Measurements from ENCODE around the gene NDUFAB1.
"Not testable (repeated sequence)": the region's sequence is repeated elsewhere in the genome, so short reads cannot be mapped to it uniquely, and the experiment has no call there.

Gene NDUFAB1

GRCh38 chr16:23571895-23572294 is 24.2 kb downstream of the NDUFAB1 start:
- H3K27me3 Mint-ChIP-seq, result no peaks in the 10 kb centered on the region
- H3K9me3 Mint-ChIP-seq, result no peaks in the 10 kb centered on the region
- no peaks in the 10 kb centered on the region for H3K4me1 Mint-ChIP-seq
- peaks cover 7% of the 10 kb centered on the region for H3K36me3 Mint-ChIP-seq
- no peak overlapping the region for H3K27ac Mint-ChIP-seq
- H3K4me3 Mint-ChIP-seq, result no peak overlapping the region

DNA sequence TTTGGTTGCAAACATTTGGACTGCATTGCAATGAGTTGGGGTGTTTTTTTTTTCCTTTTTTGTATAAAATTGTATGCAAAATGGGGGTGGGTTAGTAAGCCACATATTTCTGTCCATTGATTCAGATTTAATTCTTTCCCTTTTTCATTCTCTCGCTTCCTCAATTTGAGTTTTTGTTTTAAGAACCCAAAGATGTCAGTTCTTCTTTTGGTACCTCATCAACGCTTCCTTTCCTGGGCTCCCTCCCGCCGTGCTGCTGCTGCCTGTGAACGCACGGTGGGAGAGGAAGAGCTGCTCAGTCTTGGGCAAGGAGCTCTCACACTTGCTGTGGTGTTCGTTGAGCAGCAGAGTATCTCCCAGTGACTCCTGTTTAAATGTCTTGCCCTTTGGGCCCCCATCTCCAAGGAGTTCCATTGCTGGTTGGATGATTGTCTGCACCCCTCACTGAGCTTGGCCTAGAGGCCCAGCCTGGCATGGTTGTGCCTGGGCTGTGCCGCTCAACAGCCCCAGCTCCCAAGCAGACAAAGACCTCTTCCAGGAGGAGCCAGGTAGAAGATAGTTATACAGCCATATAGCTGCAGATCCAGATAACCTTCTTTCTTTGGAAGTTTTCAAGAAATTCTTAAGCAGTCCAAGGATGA is 25.0 kb downstream of the NDUFAB1 start:
- no peak overlapping the region for H3K4me3 Mint-ChIP-seq
- H3K4me1 Mint-ChIP-seq, result no peaks in the 10 kb centered on the region
- H3K27ac Mint-ChIP-seq, result no peak overlapping the region
- H3K9me3 Mint-ChIP-seq, result no peaks in the 10 kb centered on the region
- no peaks in the 10 kb centered on the region for H3K27me3 Mint-ChIP-seq
- H3K36me3 Mint-ChIP-seq, result peaks cover 7% of the 10 kb centered on the region

GRCh38 chr16:23567602-23568001 is 28.5 kb downstream of the NDUFAB1 start:
- Mint-ChIP-seq H3K36me3 (peaks cover 13% of the 10 kb centered on the region), H3K27ac (no peak overlapping the region), H3K9me3 (no peaks in the 10 kb centered on the region), H3K27me3 (no peaks in the 10 kb centered on the region), H3K4me1 (no peaks in the 10 kb centered on the region), H3K4me3 (no peak overlapping the region)

DNA sequence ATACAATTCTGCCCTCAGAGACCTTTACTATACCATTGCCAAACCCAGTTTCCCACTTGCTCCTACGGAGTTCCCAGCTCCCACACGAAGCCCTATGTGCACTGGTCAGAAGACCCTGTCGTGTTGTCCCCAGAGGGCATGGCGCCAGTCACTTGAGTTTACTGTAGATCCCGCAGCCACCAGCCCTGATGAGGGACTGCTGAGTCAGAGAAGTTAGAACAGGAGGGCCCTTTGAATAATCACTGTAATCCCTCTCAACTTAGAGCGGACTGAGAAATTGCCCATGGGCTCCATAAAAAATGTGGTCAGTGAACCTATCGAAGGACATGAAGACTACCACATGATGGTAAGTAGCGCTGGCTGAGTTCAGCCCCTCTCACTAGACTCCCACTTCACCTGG is 29.4 kb downstream of the NDUFAB1 start:
- H3K36me3 Mint-ChIP-seq, result peaks cover 15% of the 10 kb centered on the region

GRCh38 chr16:23564575-23565363 is 31.3 kb downstream of the NDUFAB1 start:
- Mint-ChIP-seq H3K36me3 (peaks cover 13% of the 10 kb centered on the region), H3K27me3 (no peaks in the 10 kb centered on the region), H3K4me3 (no peak overlapping the region), H3K4me1 (peaks cover 10% of the 10 kb centered on the region), H3K9me3 (no peaks in the 10 kb centered on the region), H3K27ac (no peak overlapping the region)

More for the DNA sequence above, 29.4 kb downstream of the NDUFAB1 start:
- Mint-ChIP-seq H3K27me3 (no peaks in the 10 kb centered on the region), H3K4me3 (no peak overlapping the region), H3K9me3 (no peaks in the 10 kb centered on the region), H3K4me1 (no peaks in the 10 kb centered on the region), H3K27ac (no peak overlapping the region)

- Mint-ChIP-seq H3K36me3 (peaks cover 10% of the 10 kb centered on the region), H3K27me3 (no peaks in the 10 kb centered on the region), H3K9me3 (no peaks in the 10 kb centered on the region), H3K27ac (no peak overlapping the region), H3K4me1 (peaks cover 25% of the 10 kb centered on the region), H3K4me3 (no peak overlapping the region)
Observed at GRCh38 chr16:23563186-23563585, 32.9 kb downstream of the NDUFAB1 start.

DNA sequence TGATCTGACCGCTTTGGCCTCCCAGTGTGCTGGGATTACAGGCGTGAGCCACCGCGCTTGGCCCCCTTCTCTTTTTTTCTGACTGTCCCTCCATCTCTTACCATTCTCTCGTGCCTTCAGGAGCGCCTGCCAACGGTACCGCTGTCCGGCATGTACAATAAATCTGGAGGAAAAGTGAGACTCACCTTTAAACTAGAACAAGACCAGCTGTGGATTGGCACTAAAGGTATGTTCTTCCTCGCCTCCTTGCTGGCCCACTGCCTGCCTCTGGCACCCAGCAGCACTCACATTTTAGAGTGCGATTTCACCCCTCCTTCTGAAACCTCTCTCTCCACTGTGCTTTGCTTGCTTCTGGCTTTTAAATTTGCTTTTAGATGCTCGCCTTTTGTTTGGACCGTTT is 33.6 kb downstream of the NDUFAB1 start:
- no peaks in the 10 kb centered on the region for H3K9me3 Mint-ChIP-seq
- H3K4me1 Mint-ChIP-seq, result peaks cover 25% of the 10 kb centered on the region
- no peak overlapping the region for H3K4me3 Mint-ChIP-seq
- H3K27ac Mint-ChIP-seq, result no peak overlapping the region
- H3K36me3 Mint-ChIP-seq, result peaks cover 10% of the 10 kb centered on the region
- H3K27me3 Mint-ChIP-seq, result no peaks in the 10 kb centered on the region

- Mint-ChIP-seq H3K27me3 (no peaks in the 10 kb centered on the region), H3K9me3 (no peaks in the 10 kb centered on the region), H3K36me3 (peaks cover 13% of the 10 kb centered on the region), H3K27ac (no peak overlapping the region), H3K4me1 (peaks cover 30% of the 10 kb centered on the region), H3K4me3 (no peak overlapping the region)
Observed at GRCh38 chr16:23561586-23561985, 34.5 kb downstream of the NDUFAB1 start.

- no peaks in the 10 kb centered on the region for H3K9me3 Mint-ChIP-seq
- peak overlapping the region; percentile 96 for H3K4me3 Mint-ChIP-seq
- peaks cover 41% of the 10 kb centered on the region for H3K4me1 Mint-ChIP-seq
- H3K36me3 Mint-ChIP-seq, result peaks cover 8% of the 10 kb centered on the region
- peak overlapping the region; percentile 93 for H3K27ac Mint-ChIP-seq
- H3K27me3 Mint-ChIP-seq, result no peaks in the 10 kb centered on the region
Observed at GRCh38 chr16:23557779-23558702, 38.1 kb downstream of the NDUFAB1 start.

GRCh38 chr16:23556881-23557778 is 39.0 kb downstream of the NDUFAB1 start, which contains the start of the genes EARS2 and UBFD1:
Gene EARS2, minus strand, starts transcription at chr16:23557350. Its CDS starts 7 bp downstream, at chr16:23557343.
Gene UBFD1, plus strand, starts transcription at chr16:23557727. Its CDS starts 16 bp downstream, at chr16:23557743.
- Mint-ChIP-seq H3K27me3 (no peaks in the 10 kb centered on the region), H3K27ac (peak within 1 kb of the TSS; percentile 93), H3K9me3 (no peaks in the 10 kb centered on the region), H3K36me3 (peaks cover 4% of the 10 kb centered on the region), H3K4me3 (peak within 1 kb of the TSS; percentile 96), H3K4me1 (peaks cover 41% of the 10 kb centered on the region)

GRCh38 chr16:23554536-23554935 is 41.6 kb downstream of the NDUFAB1 start:
- Mint-ChIP-seq H3K4me3 (no peak overlapping the region), H3K27ac (peak overlapping the region; percentile 75), H3K27me3 (no peaks in the 10 kb centered on the region), H3K36me3 (peaks cover 6% of the 10 kb centered on the region), H3K4me1 (peaks cover 28% of the 10 kb centered on the region), H3K9me3 (no peaks in the 10 kb centered on the region)

DNA sequence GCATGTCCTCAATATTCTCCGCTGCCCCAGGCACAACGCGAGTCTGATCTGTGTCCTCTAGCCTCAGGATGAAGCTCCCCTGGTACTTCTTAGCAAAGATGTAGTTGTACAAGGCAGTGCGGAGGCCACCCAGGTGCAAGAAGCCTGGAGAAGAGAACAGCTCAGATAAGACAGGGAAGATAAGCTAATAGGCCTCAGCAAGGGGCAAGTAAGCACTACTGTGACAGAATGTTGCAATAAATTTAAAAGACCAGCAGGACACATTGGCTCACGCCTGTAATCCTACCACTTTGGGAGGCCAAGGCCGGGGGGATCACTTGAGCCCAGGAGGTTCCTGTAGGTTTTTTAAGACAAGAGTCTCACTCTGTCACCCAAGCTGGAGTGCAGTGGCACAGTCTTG is 44.0 kb downstream of the NDUFAB1 start:
- no peaks in the 10 kb centered on the region for H3K9me3 Mint-ChIP-seq
- H3K27ac Mint-ChIP-seq, result no peak overlapping the region
- peaks cover 10% of the 10 kb centered on the region for H3K36me3 Mint-ChIP-seq
- peaks cover 16% of the 10 kb centered on the region for H3K4me1 Mint-ChIP-seq
- no peaks in the 10 kb centered on the region for H3K27me3 Mint-ChIP-seq
- no peak overlapping the region for H3K4me3 Mint-ChIP-seq

DNA sequence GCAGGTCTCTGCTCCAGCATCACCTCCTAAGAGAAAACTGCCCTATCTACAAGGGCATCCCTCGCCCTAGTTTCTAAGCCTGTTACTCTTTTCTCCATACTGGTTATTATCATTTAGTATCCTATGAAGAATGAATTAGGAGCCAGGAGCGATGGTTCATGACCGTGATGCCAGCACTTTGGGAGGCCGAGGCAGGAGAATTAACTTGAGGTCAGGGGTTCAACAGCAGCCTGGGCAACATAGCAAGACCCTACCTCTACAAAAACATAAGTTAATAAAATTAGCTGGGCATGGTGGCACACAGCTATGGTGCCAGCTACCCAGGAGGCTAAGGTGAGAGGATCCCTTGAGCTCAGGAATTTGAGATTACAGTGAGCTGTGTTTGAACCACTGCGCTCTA is 46.2 kb downstream of the NDUFAB1 start:
- Mint-ChIP-seq H3K27me3 (no peaks in the 10 kb centered on the region), H3K9me3 (no peaks in the 10 kb centered on the region), H3K4me1 (peaks cover 8% of the 10 kb centered on the region), H3K4me3 (no peak overlapping the region), H3K36me3 (peaks cover 11% of the 10 kb centered on the region), H3K27ac (no peak overlapping the region)

DNA sequence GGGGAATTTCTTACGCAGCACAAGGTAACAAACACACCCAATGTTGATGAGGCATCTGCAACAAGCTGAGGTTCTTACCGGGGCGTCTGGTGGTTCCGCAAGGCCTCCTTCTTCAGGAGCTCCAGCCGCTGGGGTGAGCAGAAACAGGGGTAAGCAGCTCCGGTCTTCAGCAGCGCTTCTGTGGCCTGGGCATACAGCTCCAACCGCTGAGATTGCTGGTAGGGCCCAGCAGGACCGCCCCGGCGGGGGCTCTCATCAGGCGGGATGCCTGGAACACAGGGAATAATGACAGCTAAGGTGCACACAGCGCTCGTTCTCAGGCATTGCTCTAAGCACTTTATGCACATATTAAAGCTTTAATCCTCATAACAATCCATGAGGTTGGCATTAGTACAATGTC is 51.7 kb downstream of the NDUFAB1 start:
- Mint-ChIP-seq H3K4me1 (no peaks in the 10 kb centered on the region), H3K27ac (no peak overlapping the region), H3K9me3 (no peaks in the 10 kb centered on the region), H3K4me3 (no peak overlapping the region), H3K36me3 (peaks cover 10% of the 10 kb centered on the region), H3K27me3 (no peaks in the 10 kb centered on the region)

DNA sequence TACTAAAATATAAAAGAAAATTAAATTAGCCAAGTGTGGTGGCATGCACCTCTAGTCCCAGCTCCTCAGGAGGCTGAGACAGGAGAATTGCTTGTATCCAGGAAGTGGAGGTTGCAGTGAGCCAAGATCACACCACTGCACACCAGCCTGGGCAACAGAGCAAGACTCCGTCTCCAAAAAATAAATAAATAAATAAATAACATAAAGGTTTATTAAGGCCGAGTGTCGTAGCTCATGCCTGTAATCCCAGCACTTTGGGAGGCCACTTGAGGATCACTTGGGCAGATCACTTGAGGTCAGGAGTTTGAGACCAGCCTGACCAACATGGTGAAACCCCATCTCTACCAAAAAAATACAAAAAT is 55.3 kb downstream of the NDUFAB1 start:
- not testable (repeated sequence) for H3K9me3 Mint-ChIP-seq, H3K27ac Mint-ChIP-seq, H3K36me3 Mint-ChIP-seq, H3K4me3 Mint-ChIP-seq, H3K27me3 Mint-ChIP-seq, H3K4me1 Mint-ChIP-seq

Data from activated naive CD4-positive, alpha-beta T cell treated with anti-CD3 and anti-CD28 coated beads, Interleukin-2, amount 50 U/mL, for 24 hours (primary cell).